ENCODE data around the gene REEP1. TPM values are rescaled to one million over a fixed set of nuclear protein-coding genes. Genes with fewer than 3 reads are reported as not detected.

The REEP1 gene
- total and polyA plus RNA-seq, 2 of the 8 experiments (the other 6 are each of a cell fraction or from before 2014, with no cell fraction given) = 0.74 to 1.5 TPM

- TF ChIP-seq CHD7 (IDR thresholded peaks at IDR 0.05; ENCODE audit: insufficient replicate concordance, low read length) (no peak), SIN3A (conservative IDR thresholded peaks at IDR 0.05 in 1 of 2, IDR thresholded peaks at IDR 0.05 in 1 of 2; ENCODE audit: low read depth in 1 of 2, low read length in 2 of 2) (no peak), NANOG (IDR thresholded peaks at IDR 0.05; ENCODE audit: insufficient read depth, low read depth, low read length, poor library complexity, severe bottlenecking) (no peak), ZNF274 (IDR thresholded peaks at IDR 0.05; ENCODE audit: borderline replicate concordance, extremely low read depth, low read length) (no peak), USF2 (IDR thresholded peaks at IDR 0.05; ENCODE audit: low read length) (no peak), ASH2L (IDR thresholded peaks at IDR 0.05; ENCODE audit: low read length) (no peak), EZH2 (IDR thresholded peaks at IDR 0.05; ENCODE audit: low read depth, low read length, severe bottlenecking) (no peak), EGR1 (IDR thresholded peaks at IDR 0.05; ENCODE audit: borderline replicate concordance, low read depth, low read length) (no peak)
Measured at GRCh38 chr2:86258106-86258505, 79.3 kb downstream of the REEP1 start (continued).

All from H1 (cell line).